DND-41 (cell line): ENCODE results near the gene MAFB.

Experiments
- ATAC-seq: fragments of 200-7000 bp; cut with Tn5 transposase; 3 replicates; pipeline ENCODE4 v1.9.1; 2021; ENCODE audit warnings: low read depth; ENCODE audit not compliant: insufficient read depth
- DNase-seq: peaks from one replicate; pipeline ENCODE4 v3.0.0-alpha.2; 2020
- H2AFZ ChIP-seq: 2 replicates; pipeline ENCODE4 v1.6.0; 2012; ENCODE audit warnings: low read depth, low read length
- H3K27ac ChIP-seq: 2 replicates; pipeline ENCODE4 v1.5.1; 2012; ENCODE audit warnings: low read length, inconsistent platforms
- H3K27me3 ChIP-seq: fragments of 200-600 bp; sonication (generic); 2 replicates; pipeline ENCODE4 v1.6.0; 2012; ENCODE audit warnings: low read length, mild to moderate bottlenecking, inconsistent platforms; ENCODE audit not compliant: insufficient read depth, poor library complexity
- H3K36me3 ChIP-seq: 2 replicates; pipeline ENCODE4 v1.5.1; 2012; ENCODE audit warnings: low read length, inconsistent platforms; ENCODE audit not compliant: insufficient read depth
- H3K4me1 ChIP-seq: 2 replicates; pipeline ENCODE4 v1.5.1; 2012; ENCODE audit warnings: mild to moderate bottlenecking, low read length; ENCODE audit not compliant: insufficient read depth
- H3K4me2 ChIP-seq: 2 replicates; pipeline ENCODE4 v1.6.0; 2012; ENCODE audit warnings: mild to moderate bottlenecking, moderate library complexity, low read length, inconsistent platforms; ENCODE audit not compliant: insufficient read depth
- H3K4me3 ChIP-seq, 2 experiments: fragments of 200-600 bp in 1 of 2; shearing (Covaris generic) in 1 of 2; 2 replicates each; pipeline ENCODE4 v1.5.1; 2012 to 2016; ENCODE audit warnings: inconsistent platforms in 2 of 2, low read length in 2 of 2, mild to moderate bottlenecking in 2 of 2, low read depth in 1 of 2, moderate library complexity in 1 of 2
- H3K79me2 ChIP-seq: 2 replicates; pipeline ENCODE4 v1.6.0; 2012; ENCODE audit warnings: low read length, inconsistent platforms; ENCODE audit not compliant: insufficient read depth
- H3K9ac ChIP-seq: 2 replicates; pipeline ENCODE4 v1.6.0; 2012; ENCODE audit warnings: low read depth, mild to moderate bottlenecking, inconsistent platforms, low read length, moderate library complexity
- H3K9me3 ChIP-seq: 2 replicates; pipeline ENCODE4 v1.5.1; 2012; ENCODE audit warnings: low read length, moderate library complexity, mild to moderate bottlenecking, inconsistent platforms; ENCODE audit not compliant: insufficient read depth, severe bottlenecking
- H4K20me1 ChIP-seq: 2 replicates; pipeline ENCODE4 v1.6.0; 2012; ENCODE audit warnings: low read length; ENCODE audit not compliant: insufficient read depth
- CTCF ChIP-seq: IDR thresholded peaks from 2 replicates; pipeline ENCODE4 v1.5.1; 2012; ENCODE audit warnings: borderline replicate concordance, low read length, moderate library complexity, mild to moderate bottlenecking; ENCODE audit not compliant: poor library complexity, severe bottlenecking; ENCODE audit errors: extremely low read depth
- EZH2 ChIP-seq: IDR thresholded peaks from 3 replicates; pipeline ENCODE4 v1.6.1; 2012; ENCODE audit warnings: borderline replicate concordance, low read depth, mild to moderate bottlenecking, moderate library complexity, low read length, inconsistent platforms; ENCODE audit not compliant: severe bottlenecking

The MAFB gene

GRCh38 chr20:40668449-40669228 is 20.4 kb downstream of the MAFB start:
- Histone ChIP-seq H3K4me3 (no peak overlapping the region), H3K27ac (no peak overlapping the region), H3K4me2 (no peak overlapping the region), H4K20me1 (no peaks in the 10 kb centered on the region), H3K9me3 (no peaks in the 10 kb centered on the region), H3K4me1 (no peaks in the 10 kb centered on the region), H3K36me3 (no peaks in the 10 kb centered on the region), H3K9ac (no peak overlapping the region), H3K27me3 (no peaks in the 10 kb centered on the region), H3K79me2 (no peaks in the 10 kb centered on the region), H2AFZ (no peak overlapping the region)
- no peak for ATAC-seq
- no peak for TF ChIP-seq CTCF
- no peak for TF ChIP-seq EZH2
- DNase-seq, result no peak

- Histone ChIP-seq H3K36me3 (no peaks in the 10 kb centered on the region), H3K4me1 (no peaks in the 10 kb centered on the region), H3K9me3 (no peaks in the 10 kb centered on the region), H3K9ac (no peak overlapping the region), H3K4me2 (no peak overlapping the region), H3K79me2 (no peaks in the 10 kb centered on the region), H3K27ac (no peak overlapping the region), H3K27me3 (no peaks in the 10 kb centered on the region), H4K20me1 (no peaks in the 10 kb centered on the region), H3K4me3 (no peak overlapping the region), H2AFZ (no peak overlapping the region)
- TF ChIP-seq CTCF (no peak), EZH2 (no peak)
- ATAC-seq (no peak), DNase-seq (no peak)
These were observed 21.5 kb downstream of the MAFB start for GRCh38 chr20:40667503-40667902.

- no peak overlapping the region for H3K27ac ChIP-seq
- H3K4me3 ChIP-seq, result no peak overlapping the region
- no peaks in the 10 kb centered on the region for H3K36me3 ChIP-seq
- ATAC-seq, result no peak
- DNase-seq, result no peak
- H3K9me3 ChIP-seq, result no peaks in the 10 kb centered on the region
- no peak overlapping the region for H2AFZ ChIP-seq
- no peaks in the 10 kb centered on the region for H3K27me3 ChIP-seq
- TF ChIP-seq CTCF, result no peak
- no peak for TF ChIP-seq EZH2
- H3K9ac ChIP-seq, result no peak overlapping the region
- H3K4me2 ChIP-seq, result no peak overlapping the region
- H4K20me1 ChIP-seq, result no peaks in the 10 kb centered on the region
- H3K79me2 ChIP-seq, result no peaks in the 10 kb centered on the region
- no peaks in the 10 kb centered on the region for H3K4me1 ChIP-seq
These were observed 22.7 kb downstream of the MAFB start for GRCh38 chr20:40666336-40666735.

GRCh38 chr20:40664891-40665290 is 24.1 kb downstream of the MAFB start:
- no peak overlapping the region for H3K27ac ChIP-seq
- no peak overlapping the region for H3K4me3 ChIP-seq
- DNase-seq, result no peak

More at GRCh38 chr20:40664891-40665290, 24.1 kb downstream of the MAFB start:
- Histone ChIP-seq H3K27me3 (no peaks in the 10 kb centered on the region), H3K79me2 (no peaks in the 10 kb centered on the region), H4K20me1 (no peaks in the 10 kb centered on the region), H2AFZ (no peak overlapping the region), H3K9me3 (no peaks in the 10 kb centered on the region), H3K4me1 (no peaks in the 10 kb centered on the region), H3K36me3 (no peaks in the 10 kb centered on the region), H3K9ac (no peak overlapping the region), H3K4me2 (no peak overlapping the region)
- no peak for ATAC-seq
- no peak for TF ChIP-seq EZH2
- no peak for TF ChIP-seq CTCF
